Kidney (tissue), 14 donors: Measurements from ENCODE around the gene SHISAL1. TPM values are rescaled to one million over a fixed set of nuclear protein-coding genes. Genes with fewer than 3 reads are reported as not detected.

Source experiments
- DNase-seq, 5 donors: peaks; one replicate each; pipeline ENCODE4 v3.0.0-alpha.2; 2013 to 2020
- FAIRE-seq: peaks from 2 replicates; lab custom pipeline; 2012; peaks lifted over from hg19 to GRCh38; lab: Jason Lieb, UNC
- H3K27ac ChIP-seq, 2 donors: one replicate each; pipeline ENCODE4 v1.7.0; 2013; ENCODE audit warnings: low read depth in 2 of 2, low read length in 2 of 2, inconsistent platforms in 1 of 2
- H3K27me3 ChIP-seq: one replicate; pipeline ENCODE4 v1.7.1; 2013; ENCODE audit warnings: low read length, inconsistent platforms; ENCODE audit not compliant: control insufficient read depth, insufficient read depth
- H3K36me3 ChIP-seq, 3 donors: one replicate each; pipeline versions ENCODE4 v1.7.0 to v1.7.1; 2013; ENCODE audit warnings: low read length in 3 of 3, control low read depth in 1 of 3, inconsistent platforms in 1 of 3; ENCODE audit not compliant: insufficient read depth in 3 of 3, control insufficient read depth in 2 of 3
- H3K4me1 ChIP-seq, 3 donors: one replicate each; pipeline versions ENCODE4 v1.7.0 to v1.7.1; 2013; ENCODE audit warnings: low read length in 3 of 3, inconsistent platforms in 1 of 3, low read depth in 1 of 3; ENCODE audit not compliant: control insufficient read depth in 2 of 3, insufficient read depth in 2 of 3
- H3K4me3 ChIP-seq, 3 donors: one replicate each; pipeline versions ENCODE4 v1.7.0 to v1.8.1; 2013; ENCODE audit warnings: low read length in 3 of 3, control low read depth in 1 of 3, inconsistent platforms in 1 of 3
- H3K9ac ChIP-seq, 3 donors: one replicate each; pipeline versions ENCODE4 v1.7.0 to v1.7.1; 2013; ENCODE audit warnings: low read length in 3 of 3, control low read depth in 1 of 3, inconsistent platforms in 1 of 3
- H3K9me3 ChIP-seq, 3 donors: one replicate each; pipeline versions ENCODE4 v1.7.0 to v1.7.1; 2013; ENCODE audit warnings: low read length in 3 of 3, control low read depth in 1 of 3, inconsistent platforms in 1 of 3; ENCODE audit not compliant: control insufficient read depth in 2 of 3, insufficient read depth in 1 of 3
- CTCF ChIP-seq: IDR thresholded peaks from 3 replicates; pipeline ENCODE4 v1.5.1; 2012; ENCODE audit warnings: mild to moderate bottlenecking, moderate library complexity, borderline replicate concordance; ENCODE audit not compliant: insufficient read depth; ENCODE audit errors: extremely low read depth
- intact Hi-C: fragments of 100-400 bp; cut with DNase I; formaldehyde crosslinking; loops from one replicate; pipeline ENCODE4 v1.11.1; 2022
- polyA plus RNA-seq: library from polyadenylated mRNA; stranded (reverse); fragments of 350-450 nt; fragmentation: Illumina TruSeq; extraction: RNeasy Lipid Tissue Mini Kit (QIAGEN cat#74804); gene quantifications from one replicate; pipeline ENCODE4 v1.2.3, GENCODE V29; 2014; ENCODE audit warnings: low read depth, low replicate concordance; ENCODE audit not compliant: insufficient read depth
- total RNA-seq: library from RNA; stranded (reverse); fragmentation: NEBNext Ultra II Directional; extraction: Animal tissue kit (Norgen Biotek cat#: 25700); gene quantifications from one replicate; pipeline ENCODE4 v1.2.1, GENCODE V29; 2021
- donor health status: control.
- donor health status: control.
- donor health status: control.
- donor health status: control.
- donor health status: control.
- donor health status: DM: yes; HTN: yes; CAD: no.
- donor health status: Normal renal cell carcinoma (clear cell type).

SHISAL1 gene
- total and polyA plus RNA-seq, 2 donors from 2014 or later: 0.04 to 1.1 TPM

GRCh38 chr22:44354288-44354687 lies 41.5 kb upstream of the SHISAL1 start:
- intact Hi-C loops: no loop called here
- Histone ChIP-seq H3K4me1 (peaks cover 0 to 4% (median 0%) of the 10 kb centered on the region in 3 donors), H3K27ac (no peak overlapping the region), H3K27me3 (no peaks in the 10 kb centered on the region), H3K9ac (no peak overlapping the region), H3K9me3 (no peaks in the 10 kb centered on the region), H3K4me3 (no peak overlapping the region), H3K36me3 (no peaks in the 10 kb centered on the region)
- no peak for TF ChIP-seq CTCF
- FAIRE-seq: no peak
- DNase-seq: peak in 1 of 5 donors; percentile 43

- Histone ChIP-seq H3K4me1 (no peaks in the 10 kb centered on the region), H3K36me3 (no peaks in the 10 kb centered on the region), H3K9ac (no peak overlapping the region), H3K9me3 (no peaks in the 10 kb centered on the region), H3K27ac (no peak overlapping the region), H3K4me3 (no peak overlapping the region), H3K27me3 (no peaks in the 10 kb centered on the region)
- DNase-seq: peak in 1 of 5 donors; percentile 46
- intact Hi-C loops: no loop called here
- no peak for TF ChIP-seq CTCF
- FAIRE-seq: no peak
Observed at GRCh38 chr22:44353041-44353440, 40.3 kb upstream of the SHISAL1 start.

- Histone ChIP-seq H3K4me1 (no peaks in the 10 kb centered on the region), H3K36me3 (no peaks in the 10 kb centered on the region), H3K9ac (no peak overlapping the region), H3K4me3 (no peak overlapping the region), H3K9me3 (no peaks in the 10 kb centered on the region), H3K27me3 (no peaks in the 10 kb centered on the region), H3K27ac (no peak overlapping the region)
- peak in 2 of 5 donors; percentile 41 to 57 for DNase-seq
- FAIRE-seq: no peak
- no peak for TF ChIP-seq CTCF
- intact Hi-C loops: no loop called here
Observed at GRCh38 chr22:44352378-44353035, 39.8 kb upstream of the SHISAL1 start.
